ENCODE measurements around the gene SLC16A7.

Gene SLC16A7

GRCh38 chr12:59699421-59700152 lies 103.8 kb downstream of the SLC16A7 start:
- no peak for ATAC-seq
- no peak for TF ChIP-seq PATZ1 (CRISPR knock-in tag; IDR thresholded peaks at IDR 0.05; ENCODE audit: borderline replicate concordance)
- no peak for TF ChIP-seq SNAI2 (CRISPR knock-in tag; IDR thresholded peaks at IDR 0.05)
- no peak for TF ChIP-seq TOX (CRISPR knock-in tag; IDR thresholded peaks at IDR 0.05; ENCODE audit: borderline replicate concordance)
- no peak for TF ChIP-seq ESRRG (CRISPR knock-in tag; IDR thresholded peaks at IDR 0.05)
- no peak for TF ChIP-seq CREB5 (CRISPR knock-in tag; IDR thresholded peaks at IDR 0.05; ENCODE audit: low read depth)

GRCh38 chr12:59700153-59700450 lies 104.3 kb downstream of the SLC16A7 start:
- ATAC-seq: no peak
- TF ChIP-seq ZNF70 (CRISPR knock-in tag; IDR thresholded peaks at IDR 0.05) (no peak), ARNTL (CRISPR knock-in tag; IDR thresholded peaks at IDR 0.05; ENCODE audit: borderline replicate concordance, low read depth) (no peak), GLIS3 (CRISPR knock-in tag; IDR thresholded peaks at IDR 0.05) (no peak), PATZ1 (CRISPR knock-in tag; IDR thresholded peaks at IDR 0.05; ENCODE audit: borderline replicate concordance) (no peak), BACH2 (CRISPR knock-in tag; IDR thresholded peaks at IDR 0.05; ENCODE audit: borderline replicate concordance) (no peak), ZNF565 (CRISPR knock-in tag; conservative IDR thresholded peaks at IDR 0.05; ENCODE audit: low read depth) (no peak), CREB5 (CRISPR knock-in tag; IDR thresholded peaks at IDR 0.05; ENCODE audit: low read depth) (no peak), SNAI2 (CRISPR knock-in tag; IDR thresholded peaks at IDR 0.05) (no peak), OSR1 (CRISPR knock-in tag; IDR thresholded peaks at IDR 0.05) (no peak), ZNF8 (CRISPR knock-in tag; IDR thresholded peaks at IDR 0.05) (no peak), CSDC2 (CRISPR knock-in tag; IDR thresholded peaks at IDR 0.05) (no peak), RARB (CRISPR knock-in tag; IDR thresholded peaks at IDR 0.05) (no peak), TSHZ2 (CRISPR knock-in tag; IDR thresholded peaks at IDR 0.05) (no peak)

- TF ChIP-seq TOX (CRISPR knock-in tag; IDR thresholded peaks at IDR 0.05; ENCODE audit: borderline replicate concordance) (no peak), CREB5 (CRISPR knock-in tag; IDR thresholded peaks at IDR 0.05; ENCODE audit: low read depth) (no peak), ZNF565 (CRISPR knock-in tag; conservative IDR thresholded peaks at IDR 0.05; ENCODE audit: low read depth) (no peak), ARNTL (CRISPR knock-in tag; IDR thresholded peaks at IDR 0.05; ENCODE audit: borderline replicate concordance, low read depth) (no peak), CSRNP3 (CRISPR knock-in tag; IDR thresholded peaks at IDR 0.05) (no peak), ZNF8 (CRISPR knock-in tag; IDR thresholded peaks at IDR 0.05) (no peak), GLIS3 (CRISPR knock-in tag; IDR thresholded peaks at IDR 0.05) (no peak), SNAI2 (CRISPR knock-in tag; IDR thresholded peaks at IDR 0.05) (no peak), BACH2 (CRISPR knock-in tag; IDR thresholded peaks at IDR 0.05; ENCODE audit: borderline replicate concordance) (no peak), CSDC2 (CRISPR knock-in tag; IDR thresholded peaks at IDR 0.05) (no peak), ZFP3 (CRISPR knock-in tag; IDR thresholded peaks at IDR 0.05) (no peak), ZNF70 (CRISPR knock-in tag; IDR thresholded peaks at IDR 0.05) (no peak)
- no peak for ATAC-seq
Measured at GRCh38 chr12:59708064-59708463, 112.2 kb downstream of the SLC16A7 start.
